Adrenal gland (tissue), 12 donors: Measurements from ENCODE around the gene CYP2S1. TPM values are rescaled to one million over a fixed set of nuclear protein-coding genes. Genes with fewer than 3 reads are reported as not detected.

Experiments
- DNase-seq, 7 donors: peaks; one replicate each; pipeline ENCODE4 v3.0.0-alpha.2; 2019 to 2020
- H3K27ac ChIP-seq, 5 donors: fragments of 200-600 bp; sonication (generic) in 4 of 5; 1 replicate in 3 of 5; 2 replicates in 2 of 5; pipeline versions ENCODE4 v1.5.1 to v1.8.0; 2016 to 2020; ENCODE audit warnings: mild to moderate bottlenecking in 1 of 5
- H3K27me3 ChIP-seq: fragments of 200-600 bp; 2 replicates; pipeline ENCODE4 v1.8.0; 2021
- H3K36me3 ChIP-seq, 2 donors: fragments of 200-600 bp; replicated peaks in 1 of 2; 1 replicate in 1 of 2; 2 replicates in 1 of 2; pipeline versions ENCODE4 v1.5.1 to v1.8.0; 2018 to 2022
- H3K4me1 ChIP-seq, 2 donors: fragments of 200-600 bp; replicated peaks in 1 of 2; 1 replicate in 1 of 2; 2 replicates in 1 of 2; pipeline versions ENCODE4 v1.5.1 to v1.8.0; 2018 to 2021
- H3K4me3 ChIP-seq, 4 donors: fragments of 200-600 bp; sonication (generic) in 3 of 4; one replicate each; pipeline ENCODE4 v1.5.1; 2016 to 2018
- H3K9me3 ChIP-seq, 3 donors: fragments of 200-600 bp; sonication (generic) in 1 of 3; replicated peaks in 1 of 3; 1 replicate in 2 of 3; 2 replicates in 1 of 3; pipeline versions ENCODE4 v1.5.1 to v1.8.0; 2016 to 2021
- CTCF ChIP-seq, 6 experiments: fragments of 450-650 bp in 4 of 6; fragments of 200-600 bp in 2 of 6; sonication (generic) in 1 of 6; IDR thresholded peaks; 1 replicate in 5 of 6; 2 replicates in 1 of 6; pipeline versions ENCODE4 v1.5.1 to v1.8.0; 2016 to 2021; ENCODE audit warnings: antibody characterized with exemption in 6 of 6, mild to moderate bottlenecking in 2 of 6, moderate library complexity in 1 of 6
- POLR2A ChIP-seq, 2 donors: fragments of 450-650 bp; IDR thresholded peaks; one replicate each; pipeline ENCODE4 v1.6.1; 2017; ENCODE audit warnings: antibody characterized with exemption in 2 of 2, mild to moderate bottlenecking in 2 of 2, moderate library complexity in 1 of 2
- WGBS, 4 donors: extraction: QIAGEN DNeasy Blood & Tissue Kit in 2 of 4; methylation state at CpG; one replicate each; pipeline versions ENCODE4 v1.1.5 to v1.1.7; 2013 to 2017; 5-methylcytosine and 5-hydroxymethylcytosine counted together
- intact Hi-C, 2 donors: fragments of 100-400 bp; cut with DNase I; formaldehyde crosslinking; loops; one replicate each; pipeline versions ENCODE4 v1.14.1 to v1.15.0; 2022 to 2023
- polyA plus RNA-seq, 3 donors: library from polyadenylated mRNA; stranded (reverse); fragments of 200-250 nt in 2 of 3; fragments of 350-450 nt in 1 of 3; fragmentation: Illumina TruSeq in 1 of 3; extraction: RNeasy Lipid Tissue Mini Kit (QIAGEN cat#74804) in 1 of 3; gene quantifications; one replicate each; pipeline ENCODE4 v1.2.3, GENCODE V29; 2013 to 2014
- total RNA-seq, 9 donors: library from RNA; depleted of rRNA in 4 of 9; stranded (reverse); fragments of >200 nt in 4 of 9; fragments of 120-200 nt in 1 of 9; fragmentation: NEBNext Ultra II Directional in 1 of 9; extraction: Animal tissue kit (Norgen Biotek cat#: 25700) in 1 of 9; gene quantifications; one replicate each; pipeline versions ENCODE4 v1.1.0 to v1.2.4, GENCODE V29; 2013 to 2023
- donor health status: healthy with polysubstance abuse.
- donor health status: Bipolar disorder and iron deficiency.
- donor health status: DM: yes; HTN: yes; CAD: no.
- donor health status: DM: no; HTN: no; CAD: no.
- donor health status: DM: no; HTN: no; CAD: no.
- donor health status: DM: yes; HTN: yes; CAD: no.

Gene CYP2S1
- total and polyA plus RNA-seq, 12 donors = 0.06 to 4.7 (median 1.7) TPM

- TF ChIP-seq POLR2A (IDR thresholded peaks at IDR 0.05) (no peak), CTCF (IDR thresholded peaks at IDR 0.05) (no peak)
- Histone ChIP-seq H3K27ac (no peak overlapping the region), H3K27me3 (no peaks in the 10 kb centered on the region), H3K9me3 (no peaks in the 10 kb centered on the region), H3K4me3 (no peak overlapping the region), H3K4me1 (no peaks in the 10 kb centered on the region), H3K36me3 (no peaks in the 10 kb centered on the region)
- no peak for DNase-seq
- WGBS, 4 donors = 92 to 95% (median 94%) methylated on average over 7 of the region's 7 CpGs
- intact Hi-C loops = no loop called here
Observed at GRCh38 chr19:41154060-41154459, 39.0 kb upstream of the CYP2S1 start.

- Histone ChIP-seq H3K4me1 (no peaks in the 10 kb centered on the region), H3K36me3 (no peaks in the 10 kb centered on the region), H3K27ac (no peak overlapping the region), H3K27me3 (no peaks in the 10 kb centered on the region), H3K4me3 (no peak overlapping the region), H3K9me3 (no peaks in the 10 kb centered on the region)
- intact Hi-C loops = no loop called here
- TF ChIP-seq CTCF (IDR thresholded peaks at IDR 0.05) = no peak
- no peak for DNase-seq
- 83 to 89% (median 85%) methylated on average over 2 of the region's 2 CpGs for WGBS, 4 donors
Observed at GRCh38 chr19:41156207-41156606, 36.8 kb upstream of the CYP2S1 start.

- DNase-seq = no peak
- WGBS, 4 donors = 56 to 60% (median 58%) methylated on average over 2 of the region's 2 CpGs
- H3K4me3 ChIP-seq = no peak overlapping the region
- H3K27ac ChIP-seq = no peak overlapping the region
- TF ChIP-seq CTCF (IDR thresholded peaks at IDR 0.05) (no peak), POLR2A (IDR thresholded peaks at IDR 0.05) (no peak)
- H3K9me3 ChIP-seq = no peaks in the 10 kb centered on the region
- no peaks in the 10 kb centered on the region for H3K27me3 ChIP-seq
- no peaks in the 10 kb centered on the region for H3K36me3 ChIP-seq
- intact Hi-C loops = no loop called here
- no peaks in the 10 kb centered on the region for H3K4me1 ChIP-seq
Observed at GRCh38 chr19:41159881-41160280, 33.1 kb upstream of the CYP2S1 start.

- no peaks in the 10 kb centered on the region for H3K36me3 ChIP-seq
- H3K4me3 ChIP-seq = no peak overlapping the region
- WGBS, 4 donors = 92 to 98% (median 94%) methylated on average over 5 of the region's 5 CpGs
- no peaks in the 10 kb centered on the region for H3K27me3 ChIP-seq
- no peaks in the 10 kb centered on the region for H3K9me3 ChIP-seq
- TF ChIP-seq CTCF (IDR thresholded peaks at IDR 0.05) (no peak), POLR2A (IDR thresholded peaks at IDR 0.05) (no peak)
- intact Hi-C loops = no loop called here
- no peaks in the 10 kb centered on the region for H3K4me1 ChIP-seq
- H3K27ac ChIP-seq = no peak overlapping the region
- DNase-seq = no peak
Observed at GRCh38 chr19:41161903-41162302, 31.1 kb upstream of the CYP2S1 start.
